HFFc6 (cell line): ENCODE measurements around the gene ZSCAN21. TPM values are rescaled to one million over a fixed set of nuclear protein-coding genes. Genes with fewer than 3 reads are reported as not detected.
A peak's percentile ranks its signal among the peaks of the same experiment; 100 is the strongest.

Experiments
- DNase-seq: peaks from one replicate; pipeline ENCODE4 v3.0.0-alpha.2; 2018
- H3K27ac Mint-ChIP-seq: 2 replicates; pipeline ENCODE4 v1.8.0; 2020; ENCODE audit warnings: mild to moderate bottlenecking, mixed read lengths
- H3K27me3 Mint-ChIP-seq: 2 replicates; pipeline ENCODE4 v1.8.0; 2021; ENCODE audit warnings: mild to moderate bottlenecking, moderate library complexity, mixed read lengths; ENCODE audit not compliant: insufficient read depth
- H3K36me3 Mint-ChIP-seq: 2 replicates; pipeline ENCODE4 v1.8.0; 2021; ENCODE audit warnings: low read depth, mixed read lengths
- H3K4me1 Mint-ChIP-seq: 2 replicates; pipeline ENCODE4 v1.8.0; 2020; ENCODE audit warnings: low read depth, mixed read lengths
- H3K4me3 Mint-ChIP-seq: 2 replicates; pipeline ENCODE4 v1.8.0; 2020; ENCODE audit warnings: mild to moderate bottlenecking, moderate library complexity, mixed read lengths
- H3K9me3 Mint-ChIP-seq: 2 replicates; pipeline ENCODE4 v1.8.0; 2020; ENCODE audit warnings: mild to moderate bottlenecking, mixed read lengths
- total RNA-seq, 6 experiments: library from RNA; stranded (reverse); fragmentation: NEBNext Ultra II Directional; extraction: Animal tissue kit (Norgen Biotek cat#: 25700); gene quantifications; 2 replicates in 1 of 6; 3 replicates in 5 of 6; pipeline ENCODE4 v1.2.3, GENCODE V29; 2021
- TF ChIP-seq, protein P1 (sequence below): fragments of 200-600 bp; sonication (generic); IDR thresholded peaks from 2 replicates; pipeline ENCODE4 v1.5.0; 2021; ENCODE audit warnings: antibody characterized with exemption, mild to moderate bottlenecking

The ZSCAN21 gene
- total RNA-seq, 6 experiments from 2014 or later = 8.2 to 9.8 (median 9.2) TPM

DNA sequence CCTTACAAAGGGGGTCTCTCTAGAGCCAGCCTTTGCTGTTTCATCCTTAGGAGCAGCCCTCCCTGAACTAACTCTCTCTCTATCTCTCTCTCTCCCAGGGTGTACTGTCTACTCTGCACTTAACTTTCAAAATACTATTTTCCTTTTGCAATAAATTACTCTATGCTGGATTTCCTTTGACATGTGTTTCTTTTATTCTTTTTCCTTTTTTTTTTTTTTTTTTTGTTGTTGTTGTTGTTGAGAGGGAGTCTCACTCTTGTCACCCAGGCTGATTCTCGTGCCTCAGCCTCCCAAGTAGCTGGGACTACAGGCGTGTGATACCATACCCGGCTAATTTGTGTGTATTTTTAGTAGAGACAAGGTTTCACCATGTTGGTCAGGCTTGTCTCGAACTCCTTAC lies 33.4 kb downstream of the ZSCAN21 start:
- DNase-seq = no peak
- peaks cover 59% of the 10 kb centered on the region for H3K4me1 Mint-ChIP-seq
- peak overlapping the region; percentile 47 for H3K27ac Mint-ChIP-seq
- H3K27me3 Mint-ChIP-seq = no peaks in the 10 kb centered on the region
- no peaks in the 10 kb centered on the region for H3K9me3 Mint-ChIP-seq
- H3K4me3 Mint-ChIP-seq = no peak overlapping the region; the same call in 1 of the 2 replicates
- TF ChIP-seq, protein P1, sequence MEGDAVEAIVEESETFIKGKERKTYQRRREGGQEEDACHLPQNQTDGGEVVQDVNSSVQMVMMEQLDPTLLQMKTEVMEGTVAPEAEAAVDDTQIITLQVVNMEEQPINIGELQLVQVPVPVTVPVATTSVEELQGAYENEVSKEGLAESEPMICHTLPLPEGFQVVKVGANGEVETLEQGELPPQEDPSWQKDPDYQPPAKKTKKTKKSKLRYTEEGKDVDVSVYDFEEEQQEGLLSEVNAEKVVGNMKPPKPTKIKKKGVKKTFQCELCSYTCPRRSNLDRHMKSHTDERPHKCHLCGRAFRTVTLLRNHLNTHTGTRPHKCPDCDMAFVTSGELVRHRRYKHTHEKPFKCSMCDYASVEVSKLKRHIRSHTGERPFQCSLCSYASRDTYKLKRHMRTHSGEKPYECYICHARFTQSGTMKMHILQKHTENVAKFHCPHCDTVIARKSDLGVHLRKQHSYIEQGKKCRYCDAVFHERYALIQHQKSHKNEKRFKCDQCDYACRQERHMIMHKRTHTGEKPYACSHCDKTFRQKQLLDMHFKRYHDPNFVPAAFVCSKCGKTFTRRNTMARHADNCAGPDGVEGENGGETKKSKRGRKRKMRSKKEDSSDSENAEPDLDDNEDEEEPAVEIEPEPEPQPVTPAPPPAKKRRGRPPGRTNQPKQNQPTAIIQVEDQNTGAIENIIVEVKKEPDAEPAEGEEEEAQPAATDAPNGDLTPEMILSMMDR = no peak
- H3K36me3 Mint-ChIP-seq = peaks cover 22% of the 10 kb centered on the region

DNA sequence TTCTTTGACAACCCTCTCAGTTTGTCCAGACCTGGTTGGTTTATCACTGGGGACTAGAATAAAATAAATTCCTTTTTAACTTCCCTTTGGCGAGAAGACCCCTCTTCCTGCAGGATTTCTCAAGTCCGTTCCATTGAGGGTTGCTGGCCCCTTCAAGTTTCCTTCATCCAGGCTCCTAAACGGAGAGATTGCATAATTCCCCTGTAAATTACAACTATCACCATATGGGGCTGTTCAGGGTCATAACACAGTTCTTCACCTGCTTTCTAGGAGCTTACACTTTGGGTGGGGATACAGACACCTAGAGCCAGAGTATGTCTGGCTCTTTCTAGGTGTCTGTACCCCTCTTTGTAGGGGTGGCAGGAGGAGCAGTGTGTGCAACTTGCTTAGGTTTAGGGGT lies 35.9 kb downstream of the ZSCAN21 start:
- Mint-ChIP-seq H3K4me3 (no peak overlapping the region), H3K9me3 (no peaks in the 10 kb centered on the region), H3K36me3 (peaks cover 11% of the 10 kb centered on the region), H3K27ac (peak overlapping the region; percentile 90), H3K4me1 (peaks cover 59% of the 10 kb centered on the region), H3K27me3 (peaks cover 2% of the 10 kb centered on the region)
- TF ChIP-seq, protein P1 = no peak
- DNase-seq = no peak

DNA sequence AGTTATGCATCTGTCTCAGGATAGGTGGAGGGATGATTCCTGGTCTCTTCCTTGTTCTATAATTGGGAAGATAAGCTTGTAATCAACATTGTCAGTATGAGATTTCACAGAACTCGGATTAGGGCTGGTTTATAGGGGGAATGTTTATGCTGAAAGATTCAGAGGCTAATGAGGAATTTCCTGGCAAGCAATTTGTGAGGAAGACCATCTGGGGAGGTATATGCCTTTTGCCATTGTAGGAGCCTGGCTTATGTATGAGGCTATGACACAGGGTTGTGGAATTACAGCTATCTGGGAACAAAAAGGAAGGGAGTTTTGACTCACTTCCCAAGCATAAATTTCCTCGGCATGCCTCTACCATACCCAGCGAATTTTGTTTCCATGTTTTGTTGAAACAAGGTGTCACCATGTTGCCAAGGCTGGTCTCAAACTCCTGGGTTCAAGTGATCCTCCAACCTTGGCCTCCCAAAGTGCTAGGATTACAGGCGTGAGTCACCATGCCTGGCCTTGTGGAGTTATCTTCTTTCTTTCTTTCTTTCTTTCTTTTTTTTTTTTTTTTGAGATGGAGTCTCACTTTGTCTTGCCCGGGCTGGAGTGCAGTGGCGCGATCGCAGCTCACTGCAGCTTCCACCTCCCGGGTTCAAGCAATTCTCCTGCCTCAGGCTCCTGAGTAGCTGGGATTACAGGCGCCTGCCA lies 37.6 kb downstream of the ZSCAN21 start:
- H3K9me3 Mint-ChIP-seq = no peaks in the 10 kb centered on the region
- H3K4me3 Mint-ChIP-seq = peak overlapping the region; percentile 92
- H3K27ac Mint-ChIP-seq = peak overlapping the region; percentile 90

DNA sequence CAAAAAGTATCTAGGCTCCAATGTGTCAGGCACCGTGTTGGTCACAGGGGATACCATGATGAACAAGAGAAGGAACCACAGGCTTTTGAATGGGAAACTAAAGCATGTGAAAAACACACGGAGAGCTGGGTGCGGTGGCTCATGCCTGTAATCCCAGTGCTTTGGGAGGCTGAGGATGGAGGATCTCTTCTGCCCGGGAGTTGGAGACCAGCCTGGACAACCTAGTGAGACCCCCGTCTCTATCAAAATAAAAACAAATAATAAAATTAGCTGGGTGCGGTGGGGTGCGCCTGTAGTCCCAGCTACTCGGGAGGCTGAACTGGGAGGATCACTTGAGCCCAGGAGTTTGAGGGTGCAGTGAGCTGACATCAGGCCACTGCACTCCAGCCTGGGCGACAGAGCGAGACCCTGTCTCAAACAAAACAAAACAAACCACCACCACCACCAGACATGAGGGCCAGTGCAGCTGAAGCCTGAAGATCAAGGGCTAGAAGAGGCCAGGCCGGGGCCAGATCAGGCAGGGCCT lies 38.6 kb downstream of the ZSCAN21 start:
- Mint-ChIP-seq H3K27me3 (peaks cover 2% of the 10 kb centered on the region), H3K27ac (peak overlapping the region; percentile 90), H3K4me3 (peak overlapping the region; percentile 92), H3K9me3 (no peaks in the 10 kb centered on the region), H3K4me1 (peaks cover 69% of the 10 kb centered on the region), H3K36me3 (peaks cover 31% of the 10 kb centered on the region)
- DNase-seq = no peak
- TF ChIP-seq, protein P1 = no peak

More for the DNA sequence above, 37.6 kb downstream of the ZSCAN21 start:
- DNase-seq = peak; percentile 98
- peaks cover 21% of the 10 kb centered on the region for H3K36me3 Mint-ChIP-seq
- H3K4me1 Mint-ChIP-seq = peaks cover 70% of the 10 kb centered on the region
- H3K27me3 Mint-ChIP-seq = peaks cover 2% of the 10 kb centered on the region
- TF ChIP-seq, protein P1 = no peak

DNA sequence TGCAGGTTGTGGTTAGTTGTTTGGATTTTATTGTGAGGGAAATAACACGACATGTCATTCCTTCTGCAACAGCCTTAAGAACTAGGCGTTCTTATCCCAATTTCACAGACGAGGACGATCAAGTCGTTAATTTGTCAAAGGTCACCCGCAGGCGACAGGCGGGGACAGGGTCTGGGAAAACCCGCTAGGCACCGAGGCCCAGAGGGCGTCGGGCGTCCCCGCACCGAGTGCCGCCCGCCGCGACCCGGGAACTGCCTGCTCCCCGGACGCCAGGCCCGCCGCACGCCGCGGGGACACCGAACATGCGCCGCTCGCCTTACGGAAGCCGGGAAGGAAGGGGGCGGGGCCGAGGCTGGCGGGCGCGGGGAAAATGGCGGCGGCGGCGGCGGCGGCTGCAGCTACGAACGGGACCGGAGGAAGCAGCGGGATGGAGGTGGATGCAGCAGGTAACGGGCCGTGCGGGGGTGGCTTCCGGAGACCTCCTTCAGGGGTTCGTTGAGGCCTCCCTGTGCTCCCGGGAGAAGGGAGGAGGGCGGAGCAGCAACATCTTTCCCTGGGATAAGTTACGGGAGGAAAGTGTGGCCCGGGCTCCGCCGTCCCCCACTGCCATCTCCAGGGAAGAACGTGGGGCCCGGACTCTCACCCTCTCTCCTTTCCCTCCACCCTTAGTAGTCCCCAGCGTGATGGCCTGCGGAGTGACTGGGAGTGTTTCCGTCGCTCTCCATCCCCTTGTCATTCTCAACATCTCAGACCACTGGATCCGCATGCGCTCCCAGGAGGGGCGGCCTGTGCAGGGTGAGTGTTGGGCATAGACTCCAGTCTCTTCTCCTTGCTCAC lies 39.3 kb downstream of the ZSCAN21 start, which contains the start of gene COPS6:
Gene COPS6, plus strand, starts transcription at position 349 of the 837 bp plus-strand sequence. Its CDS starts 22 bp downstream, at position 371.
- H3K4me1 Mint-ChIP-seq = peaks cover 73% of the 10 kb centered on the region
- TF ChIP-seq, protein P1 = no peak
- H3K4me3 Mint-ChIP-seq = peak within 1 kb of the TSS; percentile 92
- peak within 1 kb of the TSS; percentile 90 for H3K27ac Mint-ChIP-seq
- peak; percentile 67 for DNase-seq
- peaks cover 38% of the 10 kb centered on the region for H3K36me3 Mint-ChIP-seq
- H3K27me3 Mint-ChIP-seq = peaks cover 2% of the 10 kb centered on the region
- no peaks in the 10 kb centered on the region for H3K9me3 Mint-ChIP-seq
